Activated CD8-positive, alpha-beta memory T cell treated with anti-CD3 and anti-CD28 coated beads for 1 hour (primary cell): Measurements from ENCODE around the gene HYPK.

Source experiments
- DNase-seq, 2 donors: peaks; one replicate each; pipeline ENCODE4 v3.0.0-alpha.2; 2020; ENCODE audit warnings: low read depth in 1 of 2; ENCODE audit errors: extremely low read depth in 1 of 2

The HYPK gene

GRCh38 chr15:43800286-43801141, at the start of gene HYPK:
Gene HYPK, plus strand, starts transcription at chr15:43800599. Its CDS starts 24 bp downstream, at chr15:43800623.
- peak; percentile 74 to 83 for DNase-seq

GRCh38 chr15:43751885-43752284, 48.5 kb upstream of the HYPK start:
- no peak for DNase-seq

DNA sequence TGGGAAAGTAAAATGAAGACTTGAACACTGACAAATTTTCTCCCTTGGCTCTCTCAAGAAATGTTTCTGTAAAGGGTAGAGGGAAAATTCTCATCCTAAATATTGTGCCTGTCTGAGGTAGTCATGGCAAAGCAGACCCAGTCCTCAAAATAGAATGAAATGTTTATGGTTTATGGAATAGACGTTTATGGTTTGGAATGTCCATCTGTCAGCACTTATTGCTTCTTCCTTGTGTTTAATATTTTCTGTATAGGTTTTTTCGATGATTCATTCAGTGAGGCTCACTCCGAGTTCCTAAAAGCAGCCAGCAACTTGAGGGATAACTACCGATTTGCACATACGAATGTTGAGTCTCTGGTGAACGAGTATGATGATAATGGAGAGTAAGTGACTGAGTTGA, 37.6 kb upstream of the HYPK start:
- no peak for DNase-seq

DNA sequence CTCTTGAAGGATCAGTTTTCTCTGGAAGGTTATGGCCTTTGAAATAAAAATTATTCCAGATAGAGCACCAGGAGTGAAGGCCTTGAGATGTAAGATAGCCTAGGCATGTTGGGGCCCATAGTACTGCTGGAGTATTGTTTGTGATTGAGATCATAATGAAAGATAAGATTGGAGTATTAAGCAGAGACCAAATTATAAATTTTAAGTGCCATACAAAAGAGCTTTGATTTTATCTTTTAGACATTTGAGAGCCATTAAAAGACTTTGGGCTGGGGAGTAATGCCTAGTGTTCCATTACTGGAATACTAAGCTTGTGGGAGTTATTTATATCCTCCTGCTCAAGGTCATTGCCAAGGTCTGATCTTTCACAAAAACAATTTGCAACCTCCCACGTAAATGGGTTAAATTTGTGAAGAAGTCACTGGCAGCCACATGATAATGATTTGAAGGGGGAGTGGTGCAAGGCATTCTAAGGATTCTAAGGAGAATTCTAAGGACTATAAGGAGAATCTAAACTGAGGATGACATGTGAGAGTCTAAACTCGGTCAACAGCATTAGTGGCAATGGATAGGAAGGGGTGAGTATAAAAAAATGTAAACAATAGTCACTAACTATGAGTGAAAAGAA, 36.5 kb upstream of the HYPK start:
- no peak for DNase-seq

DNA sequence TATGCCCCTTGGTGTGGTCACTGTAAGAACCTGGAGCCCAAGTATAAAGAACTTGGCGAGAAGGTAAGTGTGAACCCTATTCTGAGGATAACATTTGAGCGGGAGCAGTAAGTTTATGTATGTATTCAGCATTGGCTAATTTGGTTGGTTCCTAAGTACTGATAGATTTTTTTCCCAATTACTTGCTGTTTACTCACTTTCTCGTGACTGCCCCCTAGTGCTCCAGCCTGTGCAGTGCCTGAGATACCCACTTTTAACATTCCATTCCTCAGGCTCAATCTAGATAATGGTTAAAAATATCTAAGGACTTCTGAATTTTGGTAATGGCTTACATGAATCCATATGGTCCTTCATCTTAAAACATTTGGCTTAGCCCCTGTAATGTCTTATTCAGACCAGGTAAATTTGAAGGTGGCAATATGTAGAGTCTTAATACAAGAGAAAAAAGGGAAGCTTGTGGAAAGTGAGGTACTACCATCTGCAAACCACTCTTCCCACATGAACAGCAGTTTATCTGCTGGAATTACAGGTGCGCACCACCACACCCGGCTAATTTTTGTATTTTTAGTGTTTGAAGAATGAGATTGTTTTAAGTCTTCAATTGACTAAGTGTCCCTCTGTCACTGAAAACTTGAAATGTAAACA, 30.7 kb upstream of the HYPK start:
- peak in 1 of 2 donors; percentile 46 for DNase-seq

GRCh38 chr15:43771816-43772215, 28.6 kb upstream of the HYPK start:
- no peak for DNase-seq

DNA sequence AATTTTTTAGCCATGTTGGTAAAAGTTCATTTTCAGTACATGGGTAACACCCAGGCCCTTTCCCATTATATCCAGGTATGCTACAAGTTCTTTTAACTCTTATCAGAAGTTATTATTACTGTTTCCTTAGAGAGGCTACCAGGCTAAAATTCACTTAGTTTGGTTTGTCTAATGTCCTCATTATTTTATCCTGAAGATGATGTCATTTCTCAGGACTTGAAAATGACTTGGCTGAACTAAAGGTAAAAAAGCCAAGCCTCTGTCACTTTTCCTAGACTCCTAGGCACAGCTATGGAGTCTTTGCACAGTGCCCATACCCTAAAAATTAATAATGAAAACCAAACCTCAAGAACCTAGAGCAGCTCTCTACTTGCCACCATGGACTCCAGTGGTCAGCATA, 27.8 kb upstream of the HYPK start:
- DNase-seq: no peak

GRCh38 chr15:43774062-43774461, 26.3 kb upstream of the HYPK start:
- no peak for DNase-seq

- DNase-seq: no peak
These were observed 24.9 kb upstream of the HYPK start for GRCh38 chr15:43775411-43775965.

- DNase-seq: no peak
These were observed 24.2 kb upstream of the HYPK start for GRCh38 chr15:43776101-43776717.

GRCh38 chr15:43776718-43777266, 23.6 kb upstream of the HYPK start, which contains the start of gene ELL3:
Gene ELL3, minus strand, starts transcription at chr15:43776966. Its CDS starts 65 bp downstream, at chr15:43776901.
- DNase-seq: peak; percentile 34 to 71

DNA sequence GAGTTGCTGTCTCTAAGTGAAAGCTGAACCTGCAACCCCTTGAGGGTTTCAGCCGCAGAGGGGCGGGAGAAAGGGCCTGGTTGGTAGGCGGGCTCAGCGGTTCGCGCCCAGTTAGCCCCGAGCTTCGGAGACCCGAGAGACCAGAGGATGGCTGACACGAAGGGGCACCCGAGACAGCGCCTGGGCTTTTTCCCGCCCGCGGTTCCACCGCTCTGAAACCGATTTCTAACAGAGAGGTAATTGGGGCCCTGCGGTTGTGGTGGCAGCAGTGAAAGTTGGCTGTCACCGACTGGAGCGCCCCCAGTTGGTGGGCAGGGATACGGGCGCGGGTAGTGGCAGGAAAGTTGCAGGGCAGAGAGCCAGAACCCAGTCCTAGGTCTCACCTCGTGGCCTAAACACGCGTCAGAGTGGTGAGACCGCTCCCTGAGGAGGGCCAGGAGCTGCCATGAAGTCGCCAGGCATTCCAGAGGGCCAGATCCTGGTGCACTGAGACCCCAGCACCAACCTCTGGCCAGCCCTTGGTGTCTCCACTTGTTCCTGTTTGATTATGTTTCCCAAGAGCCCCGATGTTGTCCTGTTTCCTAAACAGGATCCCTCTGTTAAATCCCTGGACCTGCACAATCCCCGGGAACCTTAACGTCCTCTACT, 23.0 kb upstream of the HYPK start:
- DNase-seq: peak; percentile 58 to 67

- DNase-seq: no peak
These were observed 21.4 kb upstream of the HYPK start for GRCh38 chr15:43779016-43779415.

DNA sequence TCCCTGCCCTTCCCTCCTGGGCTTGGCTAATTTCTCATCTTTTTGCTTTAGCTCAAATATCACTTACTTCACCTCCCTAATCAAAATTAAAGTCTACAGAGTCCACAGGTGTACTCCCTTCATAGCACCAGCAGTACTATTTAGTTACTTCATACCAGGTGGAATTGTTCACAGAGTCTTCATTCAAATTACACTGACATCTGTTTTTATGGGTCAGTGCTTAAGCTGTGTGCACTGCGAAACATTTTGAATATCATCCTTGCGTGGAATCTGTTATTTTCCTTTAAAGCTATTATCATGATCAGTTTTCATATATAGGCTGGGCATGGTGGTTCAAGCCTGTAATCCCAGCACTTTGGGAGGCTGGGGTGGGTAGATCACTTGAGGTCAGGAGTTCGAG, 11.0 kb upstream of the HYPK start:
- DNase-seq: no peak

- DNase-seq: peak; percentile 97 to 99
These were observed 8.2 kb upstream of the HYPK start, which contains the start of gene SERF2 for GRCh38 chr15:43791993-43792760. Gene SERF2, plus strand, starts transcription at chr15:43792320. Its CDS starts 57 bp downstream, at chr15:43792377.

DNA sequence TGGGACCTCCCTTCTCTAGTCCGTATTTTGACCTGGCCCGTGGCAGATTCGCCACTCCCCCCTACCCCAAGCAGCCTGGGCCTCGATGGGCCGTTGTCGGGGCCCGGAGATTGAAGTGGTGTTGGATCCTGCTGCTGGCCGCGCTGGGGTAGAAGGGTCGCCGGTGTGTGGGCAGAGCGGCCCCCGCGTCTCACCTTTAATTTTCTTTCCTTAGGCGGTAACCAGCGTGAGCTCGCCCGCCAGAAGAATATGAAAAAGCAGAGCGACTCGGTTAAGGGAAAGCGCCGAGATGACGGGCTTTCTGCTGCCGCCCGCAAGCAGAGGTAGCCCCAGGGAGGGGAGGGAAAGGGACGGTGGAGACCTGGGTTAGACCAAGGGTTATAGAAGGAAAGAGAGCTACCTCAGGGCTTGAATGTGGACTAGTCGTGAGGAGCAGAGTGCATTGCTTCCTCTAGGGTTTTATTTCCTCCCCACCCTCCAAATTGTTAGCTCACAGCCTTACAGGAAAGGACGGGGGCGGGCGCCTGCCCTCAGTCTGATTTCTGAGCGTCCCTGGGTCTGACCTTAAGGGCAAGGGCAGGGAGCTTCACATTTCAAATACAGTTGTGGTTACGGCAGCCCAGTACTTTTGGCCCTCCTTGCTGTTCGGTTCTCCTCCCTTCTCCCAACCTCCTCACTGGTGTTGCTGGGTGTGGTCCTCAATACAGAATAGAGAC, 7.5 kb upstream of the HYPK start:
- DNase-seq: no peak

- no peak for DNase-seq
These were observed 6.8 kb upstream of the HYPK start for GRCh38 chr15:43793647-43794046.

GRCh38 chr15:43794269-43795037, 5.9 kb upstream of the HYPK start:
- no peak for DNase-seq
